IMR-90 (cell line): ENCODE results near the gene ERICH3. TPM values are rescaled to one million over a fixed set of nuclear protein-coding genes. Genes with fewer than 3 reads are reported as not detected.

Experiments
- ATAC-seq: fragments of 200-7000 bp; cut with Tn5 transposase; 2 replicates; pipeline ENCODE4 v1.9.1; 2020; ENCODE audit warnings: low read depth, mild to moderate bottlenecking, moderate library complexity
- BruUV-seq: library from RNA; stranded (reverse); fragments of 400-500 nt; replicated peaks from 2 replicates; lab custom pipeline; 2021; lab: Mats Ljungman, UMichigan
- CTCF ChIA-PET: fragments of 300-600 bp; formaldehyde crosslinking; extraction: SDS; loops from one replicate; lab custom pipeline; 2021; ENCODE audit warnings: antibody characterized with exemption; lab: Yijun Ruan, JAX
- POLR2A ChIA-PET: fragments of 300-600 bp; sonication (Branson Sonifier 250); formaldehyde crosslinking; loops from one replicate; lab custom pipeline; 2022; ENCODE audit warnings: antibody characterized with exemption; ENCODE audit not compliant: unreplicated experiment; lab: Charles Lee
- DNase-seq: peaks from one replicate; pipeline ENCODE4 v3.0.0; 2013
- H2AFZ ChIP-seq: replicated peaks from 2 replicates; pipeline ENCODE3; 2013; ENCODE audit warnings: low read length, mild to moderate bottlenecking; ENCODE audit not compliant: poor library complexity
- H2AK5ac ChIP-seq: 2 replicates; pipeline ENCODE4 v1.6.1; 2013; ENCODE audit warnings: low read depth, low read length, inconsistent platforms
- H2AK9ac ChIP-seq: replicated peaks from 2 replicates; pipeline ENCODE3; 2013; ENCODE audit warnings: mild to moderate bottlenecking, low read depth, low read length, moderate library complexity; ENCODE audit not compliant: poor library complexity
- H2BK120ac ChIP-seq: 2 replicates; pipeline ENCODE4 v1.6.1; 2013; ENCODE audit warnings: low read depth, low read length, inconsistent platforms
- H2BK15ac ChIP-seq: 3 replicates; pipeline ENCODE4 v1.6.1; 2013; ENCODE audit warnings: low read depth, low read length, inconsistent platforms
- H2BK20ac ChIP-seq: 2 replicates; pipeline ENCODE4 v1.6.1; 2013; ENCODE audit warnings: low read depth, mild to moderate bottlenecking, inconsistent platforms, low read length, moderate library complexity
- H2BK5ac ChIP-seq: 2 replicates; pipeline ENCODE4 v1.6.1; 2013; ENCODE audit warnings: mild to moderate bottlenecking, low read depth, low read length, inconsistent platforms; ENCODE audit not compliant: poor library complexity, severe bottlenecking
- H3K14ac ChIP-seq: replicated peaks from 2 replicates; pipeline ENCODE4 v1.6.1; 2013; ENCODE audit warnings: low read depth, low read length, inconsistent platforms
- H3K18ac ChIP-seq: 2 replicates; pipeline ENCODE4 v1.6.1; 2013; ENCODE audit warnings: low read depth, low read length, control low read depth
- H3K23ac ChIP-seq: 2 replicates; pipeline ENCODE4 v1.6.1; 2013; ENCODE audit warnings: low read depth, low read length, inconsistent platforms
- H3K27ac ChIP-seq: 2 replicates; pipeline ENCODE4 v1.5.1; 2013; ENCODE audit warnings: mild to moderate bottlenecking, control low read depth, low read length; ENCODE audit not compliant: insufficient read depth
- H3K27me3 ChIP-seq: 2 replicates; pipeline ENCODE4 v1.6.1; 2013; ENCODE audit warnings: low read length; ENCODE audit not compliant: control insufficient read depth, insufficient read depth
- H3K36me3 ChIP-seq: 2 replicates; pipeline ENCODE4 v1.6.1; 2013; ENCODE audit warnings: low read length, mixed read lengths; ENCODE audit not compliant: control insufficient read depth, insufficient read depth
- H3K4ac ChIP-seq: 2 replicates; pipeline ENCODE4 v1.6.1; 2013; ENCODE audit warnings: low read depth, low read length, inconsistent platforms
- H3K4me1 ChIP-seq: 2 replicates; pipeline ENCODE4 v1.6.1; 2013; ENCODE audit warnings: low read length, mixed read lengths; ENCODE audit not compliant: control insufficient read depth, insufficient read depth
- H3K4me2 ChIP-seq: 2 replicates; pipeline ENCODE4 v1.6.1; 2013; ENCODE audit warnings: low read depth, mild to moderate bottlenecking, control low read depth, low read length, moderate library complexity
- H3K4me3 ChIP-seq: 2 replicates; pipeline ENCODE4 v1.5.1; 2013; ENCODE audit warnings: low read depth, mild to moderate bottlenecking, control low read depth, low read length, moderate library complexity; ENCODE audit not compliant: insufficient read depth
- H3K56ac ChIP-seq: 2 replicates; pipeline ENCODE4 v1.6.1; 2013; ENCODE audit warnings: low read length, inconsistent platforms; ENCODE audit not compliant: insufficient read depth; ENCODE audit errors: extremely low read depth
- H3K79me1 ChIP-seq, 2 experiments: 2 replicates each; pipeline ENCODE4 v1.6.1; 2013; ENCODE audit warnings: low read length in 2 of 2, inconsistent platforms in 1 of 2, low read depth in 1 of 2
- H3K9ac ChIP-seq: 2 replicates; pipeline ENCODE4 v1.6.1; 2013; ENCODE audit warnings: low read depth, low read length, control low read depth
- H3K9me1 ChIP-seq: 2 replicates; pipeline ENCODE4 v1.6.1; 2013; ENCODE audit warnings: low read length, inconsistent platforms; ENCODE audit not compliant: insufficient read depth
- H3K9me3 ChIP-seq: 2 replicates; pipeline ENCODE4 v1.6.1; 2013; ENCODE audit warnings: low read length; ENCODE audit not compliant: control insufficient read depth, insufficient read depth
- H4K20me1 ChIP-seq: 2 replicates; pipeline ENCODE4 v1.6.1; 2013; ENCODE audit warnings: low read length, inconsistent platforms; ENCODE audit not compliant: insufficient read depth
- H4K5ac ChIP-seq: 2 replicates; pipeline ENCODE4 v1.6.1; 2013; ENCODE audit warnings: mild to moderate bottlenecking, low read depth, low read length, control low read depth
- H4K8ac ChIP-seq, 2 experiments: 2 replicates each; pipeline ENCODE4 v1.6.1; 2013; ENCODE audit warnings: low read depth in 2 of 2, low read length in 2 of 2, control low read depth in 1 of 2, inconsistent platforms in 1 of 2
- H4K91ac ChIP-seq: 2 replicates; pipeline ENCODE4 v1.6.1; 2013; ENCODE audit warnings: low read depth, low read length, inconsistent platforms; ENCODE audit not compliant: insufficient read depth
- BHLHE40 ChIP-seq: fragments of 150-350 bp; IDR thresholded peaks from 2 replicates; pipeline ENCODE4 v1.6.1; 2016; ENCODE audit warnings: mild to moderate bottlenecking, low read depth, low read length
- CEBPB ChIP-seq: IDR thresholded peaks from 2 replicates; pipeline ENCODE4 v1.6.1; 2012; ENCODE audit warnings: low read depth, low read length, improper control_type of control experiment
- CHD1 ChIP-seq: IDR thresholded peaks from 2 replicates; pipeline ENCODE4 v1.6.1; 2012; ENCODE audit warnings: low read depth, low read length, improper control_type of control experiment
- FOS ChIP-seq: fragments of 150-350 bp; IDR thresholded peaks from 2 replicates; pipeline ENCODE4 v1.6.1; 2016; ENCODE audit warnings: low read depth, low read length
- MAFK ChIP-seq: IDR thresholded peaks from 2 replicates; pipeline ENCODE4 v1.6.1; 2012; ENCODE audit warnings: low read depth, low read length, improper control_type of control experiment
- MAZ ChIP-seq: IDR thresholded peaks from 2 replicates; pipeline ENCODE4 v1.6.1; 2012; ENCODE audit warnings: low read depth, mild to moderate bottlenecking, low read length, improper control_type of control experiment, moderate library complexity, borderline replicate concordance
- MXI1 ChIP-seq: IDR thresholded peaks from 2 replicates; pipeline ENCODE4 v1.6.1; 2012; ENCODE audit warnings: low read depth, mild to moderate bottlenecking, low read length, moderate library complexity, borderline replicate concordance
- NFE2L2 ChIP-seq: fragments of 150-350 bp; IDR thresholded peaks from 2 replicates; pipeline ENCODE4 v1.6.1; 2016; ENCODE audit warnings: low read depth, mild to moderate bottlenecking, low read length
- POLR2A ChIP-seq: IDR thresholded peaks from 2 replicates; pipeline ENCODE4 v1.6.1; 2012; ENCODE audit warnings: mild to moderate bottlenecking, low read depth, low read length
- RAD21 ChIP-seq: IDR thresholded peaks from 2 replicates; pipeline ENCODE4 v1.6.1; 2012; ENCODE audit warnings: low read length, improper control_type of control experiment
- RCOR1 ChIP-seq: IDR thresholded peaks from 2 replicates; pipeline ENCODE4 v1.6.1; 2012; ENCODE audit warnings: mild to moderate bottlenecking, low read length, improper control_type of control experiment; ENCODE audit not compliant: insufficient replicate concordance
- RFX5 ChIP-seq: IDR thresholded peaks from 2 replicates; pipeline ENCODE4 v1.8.0; 2012; ENCODE audit warnings: low read depth, mild to moderate bottlenecking, low read length, moderate library complexity
- SMC3 ChIP-seq: fragments of 150-350 bp; IDR thresholded peaks from 2 replicates; pipeline ENCODE4 v1.6.1; 2016; ENCODE audit warnings: low read depth, mild to moderate bottlenecking, antibody characterized with exemption, low read length, moderate library complexity
- USF2 ChIP-seq: fragments of 150-350 bp; IDR thresholded peaks from 2 replicates; pipeline ENCODE4 v1.6.1; 2017; ENCODE audit warnings: mild to moderate bottlenecking, antibody characterized with exemption, low read length, low read depth
- WGBS, 2 experiments: methylation state at CpG; one replicate each; pipeline versions ENCODE4 v1.1.5 to v1.1.7; 2013; ENCODE audit warnings: missing lambda C conversion rate in 2 of 2; ENCODE audit not compliant: insufficient read length in 1 of 2; ENCODE audit errors: extremely low coverage in 2 of 2; 5-methylcytosine and 5-hydroxymethylcytosine counted together
- dilution Hi-C: fragments of 300-500 bp; cut with HindIII; formaldehyde crosslinking; loops from one replicate; pipeline ENCODE4 v1.14.3; 2018; ENCODE audit warnings: low sequenced_read_pairs; ENCODE audit not compliant: unreplicated experiment
- in situ Hi-C: fragments of 300-500 bp; cut with MboI; formaldehyde crosslinking; loops from 3 replicates; pipeline ENCODE4 v1.14.3; 2019; ENCODE audit warnings: low sequenced_read_pairs, inconsistent platforms, mixed read lengths
- intact Hi-C: fragments of 100-400 bp; cut with micrococcal nuclease; formaldehyde crosslinking; loops from 2 replicates; pipeline ENCODE4 v1.10.0; 2022
- polyA plus RNA-seq, 3 experiments: library from polyadenylated mRNA; depleted of rRNA; stranded (reverse); fragments of >200 nt; gene quantifications; 2 replicates each; pipeline ENCODE4 v1.2.3, GENCODE V29; 2012; ENCODE audit warnings: low replicate concordance in 1 of 3
- total RNA-seq: library from RNA; depleted of rRNA; stranded (reverse); fragments of >200 nt; gene quantifications from 2 replicates; pipeline ENCODE4 v1.2.3, GENCODE V29; 2012
- TF ChIP-seq, protein P1 (sequence below): fragments of 150-350 bp; IDR thresholded peaks from 2 replicates; pipeline ENCODE4 v1.6.1; 2016; ENCODE audit warnings: low read depth, mild to moderate bottlenecking, low read length, moderate library complexity, borderline replicate concordance
- TF ChIP-seq, protein P2 (sequence below): conservative IDR thresholded peaks from 2 replicates; pipeline ENCODE4 v1.5.1; 2012; ENCODE audit warnings: mild to moderate bottlenecking, low read depth, low read length, improper control_type of control experiment

Gene ERICH3
- total and polyA plus RNA-seq, 2 of the 4 experiments (the other 2 are of a cell fraction) = not detected

DNA sequence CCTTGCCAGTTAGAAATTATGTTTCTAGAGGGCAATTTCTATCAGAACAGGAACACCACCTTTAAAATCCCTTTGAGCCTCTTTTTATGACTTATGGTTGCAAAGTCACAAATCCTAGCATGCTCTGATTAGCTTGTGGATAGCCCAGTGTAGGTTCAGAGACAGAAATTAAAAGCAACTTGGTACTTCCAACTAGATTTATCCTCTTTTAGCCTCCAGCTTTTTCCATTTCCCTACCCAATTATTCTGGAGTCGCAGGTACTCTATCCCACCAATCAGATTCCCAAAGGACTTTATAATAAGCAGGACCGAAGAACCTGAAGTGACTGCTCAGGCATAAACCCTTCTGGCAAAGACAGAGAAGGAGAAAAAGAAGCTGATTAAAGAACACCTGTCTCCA lies 127.8 kb downstream of the ERICH3 start:
- ATAC-seq = no peak
- WGBS, 2 experiments = no CpG with 5 or more reads among the region's 2 CpGs
- no peak for DNase-seq

More for the DNA sequence above, 127.8 kb downstream of the ERICH3 start:
- H3K27ac ChIP-seq = no peak overlapping the region
- no peak overlapping the region for H3K14ac ChIP-seq
- H4K20me1 ChIP-seq = no peaks in the 10 kb centered on the region
- TF ChIP-seq POLR2A = no peak
- TF ChIP-seq CHD1 = no peak
- TF ChIP-seq FOS = no peak
- TF ChIP-seq RAD21 = no peak
- TF ChIP-seq CEBPB = no peak
- TF ChIP-seq USF2 = no peak
- no peak for TF ChIP-seq NFE2L2
- no peak for TF ChIP-seq SMC3
- TF ChIP-seq RCOR1 = no peak
- TF ChIP-seq, protein P1, sequence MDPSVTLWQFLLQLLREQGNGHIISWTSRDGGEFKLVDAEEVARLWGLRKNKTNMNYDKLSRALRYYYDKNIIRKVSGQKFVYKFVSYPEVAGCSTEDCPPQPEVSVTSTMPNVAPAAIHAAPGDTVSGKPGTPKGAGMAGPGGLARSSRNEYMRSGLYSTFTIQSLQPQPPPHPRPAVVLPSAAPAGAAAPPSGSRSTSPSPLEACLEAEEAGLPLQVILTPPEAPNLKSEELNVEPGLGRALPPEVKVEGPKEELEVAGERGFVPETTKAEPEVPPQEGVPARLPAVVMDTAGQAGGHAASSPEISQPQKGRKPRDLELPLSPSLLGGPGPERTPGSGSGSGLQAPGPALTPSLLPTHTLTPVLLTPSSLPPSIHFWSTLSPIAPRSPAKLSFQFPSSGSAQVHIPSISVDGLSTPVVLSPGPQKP = no peak
- TF ChIP-seq, protein P2, sequence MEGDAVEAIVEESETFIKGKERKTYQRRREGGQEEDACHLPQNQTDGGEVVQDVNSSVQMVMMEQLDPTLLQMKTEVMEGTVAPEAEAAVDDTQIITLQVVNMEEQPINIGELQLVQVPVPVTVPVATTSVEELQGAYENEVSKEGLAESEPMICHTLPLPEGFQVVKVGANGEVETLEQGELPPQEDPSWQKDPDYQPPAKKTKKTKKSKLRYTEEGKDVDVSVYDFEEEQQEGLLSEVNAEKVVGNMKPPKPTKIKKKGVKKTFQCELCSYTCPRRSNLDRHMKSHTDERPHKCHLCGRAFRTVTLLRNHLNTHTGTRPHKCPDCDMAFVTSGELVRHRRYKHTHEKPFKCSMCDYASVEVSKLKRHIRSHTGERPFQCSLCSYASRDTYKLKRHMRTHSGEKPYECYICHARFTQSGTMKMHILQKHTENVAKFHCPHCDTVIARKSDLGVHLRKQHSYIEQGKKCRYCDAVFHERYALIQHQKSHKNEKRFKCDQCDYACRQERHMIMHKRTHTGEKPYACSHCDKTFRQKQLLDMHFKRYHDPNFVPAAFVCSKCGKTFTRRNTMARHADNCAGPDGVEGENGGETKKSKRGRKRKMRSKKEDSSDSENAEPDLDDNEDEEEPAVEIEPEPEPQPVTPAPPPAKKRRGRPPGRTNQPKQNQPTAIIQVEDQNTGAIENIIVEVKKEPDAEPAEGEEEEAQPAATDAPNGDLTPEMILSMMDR = no peak
- no peak for TF ChIP-seq MAZ
- TF ChIP-seq RFX5 = no peak
- no peak for TF ChIP-seq BHLHE40
- no peak for TF ChIP-seq MXI1
- no peak for TF ChIP-seq MAFK
- H2BK20ac ChIP-seq = no peak overlapping the region
- H4K5ac ChIP-seq = no peak overlapping the region
- H2AFZ ChIP-seq = no peak overlapping the region
- peaks cover 1% of the 10 kb centered on the region; the same call in 1 of the 2 replicates for H3K9me3 ChIP-seq
- H3K4ac ChIP-seq = no peak overlapping the region
- H2AK9ac ChIP-seq = no peak overlapping the region
- H3K79me1 ChIP-seq = no peaks in the 10 kb centered on the region
- no peak overlapping the region for H2BK5ac ChIP-seq
- H4K8ac ChIP-seq = no peak overlapping the region
- no TSS peak for BruUV-seq
- H2BK120ac ChIP-seq = no peak overlapping the region
- no peak overlapping the region for H3K18ac ChIP-seq
- H3K56ac ChIP-seq = no peak overlapping the region
- H3K9me1 ChIP-seq = no peaks in the 10 kb centered on the region
- H3K4me2 ChIP-seq = no peak overlapping the region
- intact Hi-C loops = no loop called here
- no peaks in the 10 kb centered on the region for H3K36me3 ChIP-seq
- H3K9ac ChIP-seq = no peak overlapping the region
- no peak overlapping the region for H2BK15ac ChIP-seq
- no peak overlapping the region for H3K23ac ChIP-seq
- no peak overlapping the region for H2AK5ac ChIP-seq
- no peaks in the 10 kb centered on the region for H3K27me3 ChIP-seq
- no peak overlapping the region for H3K4me3 ChIP-seq
- ChIA-PET CTCF (interaction anchor here (1.0 kb wide), 1 partner anchor 9 kb away, joined by 3 read pairs; no protein-coding TSS in a partner anchor), POLR2A (no interaction called here)
- in situ Hi-C loops = no loop called here
- dilution Hi-C loops = no loop called here
- no peak overlapping the region for H4K91ac ChIP-seq
- no peaks in the 10 kb centered on the region for H3K4me1 ChIP-seq
